Left ventricle myocardium inferior (tissue), 1 donor: Measurements from ENCODE around the gene C5orf46. TPM values are rescaled to one million over a fixed set of nuclear protein-coding genes. Genes with fewer than 3 reads are reported as not detected.

ENCODE experiments used
- DNase-seq: peaks from one replicate; pipeline ENCODE4 v3.0.0-alpha.2; 2020
- H3K27ac ChIP-seq: fragments of 200-600 bp; replicated peaks from 2 replicates; pipeline ENCODE4 v1.8.0; 2021
- H3K27me3 ChIP-seq: fragments of 200-600 bp; 2 replicates; pipeline ENCODE4 v1.8.0; 2021; ENCODE audit warnings: low read depth
- H3K36me3 ChIP-seq: fragments of 200-600 bp; 2 replicates; pipeline ENCODE4 v1.8.0; 2021
- H3K4me1 ChIP-seq: fragments of 200-600 bp; 2 replicates; pipeline ENCODE4 v1.8.0; 2021
- H3K4me3 ChIP-seq: fragments of 200-600 bp; 2 replicates; pipeline ENCODE4 v1.8.0; 2021; ENCODE audit warnings: mild to moderate bottlenecking, moderate library complexity
- H3K9me3 ChIP-seq: fragments of 200-600 bp; replicated peaks from 2 replicates; pipeline ENCODE4 v1.8.0; 2021
- intact Hi-C: fragments of 100-400 bp; cut with micrococcal nuclease; formaldehyde crosslinking; loops from one replicate; pipeline ENCODE4 v1.11.0; 2022
- total RNA-seq: library from RNA; stranded (reverse); fragmentation: NEBNext Ultra II Directional; extraction: Animal tissue kit (Norgen Biotek cat#: 25700); gene quantifications from one replicate; pipeline ENCODE4 v1.2.1, GENCODE V29; 2021
- TF ChIP-seq, protein P1 (sequence below): fragments of 200-600 bp; IDR thresholded peaks from 2 replicates; pipeline ENCODE4 v1.8.0; 2021; ENCODE audit warnings: antibody characterized with exemption, mild to moderate bottlenecking, borderline replicate concordance
- donor health status: DM: no; HTN: yes; CAD: no; lungs with severe emphysema.

Gene C5orf46
- total RNA-seq, 1 donor from 2014 or later: 12.0 TPM

GRCh38 chr5:147852365-147852764 lies 54.0 kb downstream of the C5orf46 start:
- H3K9me3 ChIP-seq: no peaks in the 10 kb centered on the region
- H3K4me3 ChIP-seq: no peak overlapping the region
- no peaks in the 10 kb centered on the region for H3K4me1 ChIP-seq
- no peaks in the 10 kb centered on the region for H3K36me3 ChIP-seq
- DNase-seq: no peak
- peaks cover 3% of the 10 kb centered on the region for H3K27me3 ChIP-seq
- intact Hi-C loops: no loop called here
- TF ChIP-seq, protein P1, sequence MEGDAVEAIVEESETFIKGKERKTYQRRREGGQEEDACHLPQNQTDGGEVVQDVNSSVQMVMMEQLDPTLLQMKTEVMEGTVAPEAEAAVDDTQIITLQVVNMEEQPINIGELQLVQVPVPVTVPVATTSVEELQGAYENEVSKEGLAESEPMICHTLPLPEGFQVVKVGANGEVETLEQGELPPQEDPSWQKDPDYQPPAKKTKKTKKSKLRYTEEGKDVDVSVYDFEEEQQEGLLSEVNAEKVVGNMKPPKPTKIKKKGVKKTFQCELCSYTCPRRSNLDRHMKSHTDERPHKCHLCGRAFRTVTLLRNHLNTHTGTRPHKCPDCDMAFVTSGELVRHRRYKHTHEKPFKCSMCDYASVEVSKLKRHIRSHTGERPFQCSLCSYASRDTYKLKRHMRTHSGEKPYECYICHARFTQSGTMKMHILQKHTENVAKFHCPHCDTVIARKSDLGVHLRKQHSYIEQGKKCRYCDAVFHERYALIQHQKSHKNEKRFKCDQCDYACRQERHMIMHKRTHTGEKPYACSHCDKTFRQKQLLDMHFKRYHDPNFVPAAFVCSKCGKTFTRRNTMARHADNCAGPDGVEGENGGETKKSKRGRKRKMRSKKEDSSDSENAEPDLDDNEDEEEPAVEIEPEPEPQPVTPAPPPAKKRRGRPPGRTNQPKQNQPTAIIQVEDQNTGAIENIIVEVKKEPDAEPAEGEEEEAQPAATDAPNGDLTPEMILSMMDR: no peak
- H3K27ac ChIP-seq: no peak overlapping the region

DNA sequence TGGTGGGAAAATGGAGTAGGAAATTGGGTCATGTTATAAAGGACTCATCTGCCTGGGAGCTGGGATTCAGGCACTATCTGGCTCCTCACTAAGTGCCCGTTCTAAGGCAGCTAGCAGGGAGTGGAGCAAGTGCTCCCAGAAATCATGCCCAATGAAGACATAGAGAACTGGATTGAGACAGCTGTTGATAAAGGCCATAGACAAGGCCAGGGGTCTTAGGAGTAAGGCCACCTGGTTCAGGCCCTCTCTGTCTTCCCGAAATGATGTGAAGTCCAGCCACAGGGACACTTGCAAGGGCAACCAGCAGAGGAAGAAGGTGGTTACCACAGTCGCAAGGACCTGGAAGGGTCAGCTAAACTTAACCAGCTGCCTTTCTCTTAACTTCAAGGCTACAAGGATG lies 54.8 kb downstream of the C5orf46 start:
- intact Hi-C loops: no loop called here
- TF ChIP-seq, protein P1: no peak
- Histone ChIP-seq H3K4me3 (no peak overlapping the region), H3K4me1 (no peaks in the 10 kb centered on the region), H3K27me3 (peaks cover 3% of the 10 kb centered on the region), H3K9me3 (no peaks in the 10 kb centered on the region), H3K27ac (no peak overlapping the region), H3K36me3 (no peaks in the 10 kb centered on the region)
- no peak for DNase-seq

GRCh38 chr5:147849226-147849625 lies 57.1 kb downstream of the C5orf46 start:
- intact Hi-C loops: no loop called here
- no peak overlapping the region for H3K4me3 ChIP-seq
- no peak overlapping the region for H3K27ac ChIP-seq
- peaks cover 12% of the 10 kb centered on the region for H3K27me3 ChIP-seq
- peaks cover 3% of the 10 kb centered on the region for H3K4me1 ChIP-seq
- H3K36me3 ChIP-seq: no peaks in the 10 kb centered on the region
- H3K9me3 ChIP-seq: no peaks in the 10 kb centered on the region
- TF ChIP-seq, protein P1: no peak
- no peak for DNase-seq

GRCh38 chr5:147845618-147846017 lies 60.7 kb downstream of the C5orf46 start:
- intact Hi-C loops: no loop called here
- Histone ChIP-seq H3K9me3 (no peaks in the 10 kb centered on the region), H3K27me3 (peaks cover 36% of the 10 kb centered on the region), H3K36me3 (no peaks in the 10 kb centered on the region), H3K4me1 (peaks cover 3% of the 10 kb centered on the region), H3K4me3 (no peak overlapping the region), H3K27ac (no peak overlapping the region)
- TF ChIP-seq, protein P1: no peak
- no peak for DNase-seq

DNA sequence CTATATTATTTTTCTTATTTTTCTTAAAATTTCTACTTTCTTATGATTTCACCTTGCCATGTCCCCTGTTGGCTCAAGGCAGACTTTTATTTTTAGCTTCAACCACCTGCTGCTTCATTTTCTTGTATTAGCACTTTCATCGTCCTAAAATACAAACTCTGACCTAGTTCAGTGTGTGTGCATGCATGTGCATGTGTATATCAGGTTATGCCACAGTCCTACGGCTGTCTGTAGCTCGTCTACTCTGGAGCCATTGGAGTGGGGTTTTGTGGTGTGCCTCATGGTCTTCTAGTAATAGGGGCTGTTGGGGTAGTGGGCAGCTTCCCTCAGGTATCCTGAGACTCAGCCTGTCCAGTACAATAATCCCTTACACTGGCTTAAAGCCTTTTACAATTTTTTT lies 61.5 kb downstream of the C5orf46 start:
- intact Hi-C loops: no loop called here
- Histone ChIP-seq H3K9me3 (no peaks in the 10 kb centered on the region), H3K36me3 (no peaks in the 10 kb centered on the region), H3K4me1 (peaks cover 3% of the 10 kb centered on the region), H3K27me3 (peaks cover 36% of the 10 kb centered on the region), H3K27ac (no peak overlapping the region), H3K4me3 (no peak overlapping the region)
- no peak for DNase-seq
- TF ChIP-seq, protein P1: no peak

GRCh38 chr5:147842869-147843268 lies 63.5 kb downstream of the C5orf46 start:
- no peak for DNase-seq
- intact Hi-C loops: no loop called here

More at GRCh38 chr5:147842869-147843268, 63.5 kb downstream of the C5orf46 start:
- Histone ChIP-seq H3K4me1 (peaks cover 3% of the 10 kb centered on the region), H3K4me3 (no peak overlapping the region), H3K9me3 (no peaks in the 10 kb centered on the region), H3K27ac (no peak overlapping the region), H3K27me3 (peaks cover 36% of the 10 kb centered on the region), H3K36me3 (no peaks in the 10 kb centered on the region)
- TF ChIP-seq, protein P1: no peak
